Ureter (tissue), 1 donor: ENCODE measurements around the gene TMEM217. TPM values are rescaled to one million over a fixed set of nuclear protein-coding genes. Genes with fewer than 3 reads are reported as not detected.
"Not testable (repeated sequence)": the region's sequence is repeated elsewhere in the genome, so short reads cannot be mapped to it uniquely, and the experiment has no call there.

Experiments
- DNase-seq: peaks from one replicate; pipeline ENCODE4 v3.0.0-alpha.2; 2020; ENCODE audit warnings: low spot score
- total RNA-seq: library from RNA; stranded (reverse); gene quantifications from one replicate; pipeline ENCODE4 v1.2.4, GENCODE V29; 2023
- donor health status: DM: yes; HTN: yes; CAD: no.

TMEM217 gene
- 1.2 TPM for total RNA-seq

GRCh38 chr6:37257634-37258404, at the start of gene TMEM217, which contains the start of gene TBC1D22B:
TMEM217 (minus strand) TSS chr6:37258144; CDS start chr6:37219030, 39,114 bp downstream.
TBC1D22B (plus strand) TSS chr6:37257772; CDS start chr6:37257918, 146 bp downstream.
- DNase-seq = peak; percentile 97

- not testable (repeated sequence) for DNase-seq
Observed at GRCh38 chr6:37307484-37307883, 49.5 kb upstream of the TMEM217 start.

- no peak for DNase-seq
Observed at GRCh38 chr6:37306624-37307222, 48.8 kb upstream of the TMEM217 start.

- no peak for DNase-seq
Observed at GRCh38 chr6:37305841-37306425, 48.0 kb upstream of the TMEM217 start.

GRCh38 chr6:37304766-37305165, 46.8 kb upstream of the TMEM217 start:
- no peak for DNase-seq

- DNase-seq = no peak
Observed at GRCh38 chr6:37303891-37304503, 46.1 kb upstream of the TMEM217 start.

- no peak for DNase-seq
Observed at GRCh38 chr6:37303091-37303660, 45.2 kb upstream of the TMEM217 start.

- no peak for DNase-seq
Observed at GRCh38 chr6:37302086-37302686, 44.2 kb upstream of the TMEM217 start.

- no peak for DNase-seq
Observed at GRCh38 chr6:37299990-37300389, 42.0 kb upstream of the TMEM217 start.

- DNase-seq = no peak
Observed at GRCh38 chr6:37298958-37299357, 41.0 kb upstream of the TMEM217 start.

- DNase-seq = not testable (repeated sequence)
Observed at GRCh38 chr6:37297637-37298036, 39.7 kb upstream of the TMEM217 start.

- DNase-seq = no peak
Observed at GRCh38 chr6:37293426-37293825, 35.5 kb upstream of the TMEM217 start.

GRCh38 chr6:37289931-37290330, 32.0 kb upstream of the TMEM217 start:
- no peak for DNase-seq

- no peak for DNase-seq
Observed at GRCh38 chr6:37288247-37288646, 30.3 kb upstream of the TMEM217 start.

GRCh38 chr6:37287519-37288157, 29.7 kb upstream of the TMEM217 start:
- no peak for DNase-seq

- DNase-seq = no peak
Observed at GRCh38 chr6:37285861-37286311, 27.9 kb upstream of the TMEM217 start.

GRCh38 chr6:37284781-37285180, 26.8 kb upstream of the TMEM217 start:
- DNase-seq = no peak

- peak; percentile 55 for DNase-seq
Observed at GRCh38 chr6:37283671-37284151, 25.8 kb upstream of the TMEM217 start.

- DNase-seq = no peak
Observed at GRCh38 chr6:37283268-37283667, 25.3 kb upstream of the TMEM217 start.

GRCh38 chr6:37282371-37282770, 24.4 kb upstream of the TMEM217 start:
- DNase-seq = no peak
